T-helper 17 cell (primary cell): ENCODE measurements around the gene PHACTR1. TPM values are rescaled to one million over a fixed set of nuclear protein-coding genes. Genes with fewer than 3 reads are reported as not detected.

Source experiments
- ATAC-seq: fragments of 150-1000 bp; cut with Tn5 transposase; 2 replicates; pipeline ENCODE4 v1.10.0; 2021; ENCODE audit warnings: mild to moderate bottlenecking, moderate library complexity
- DNase-seq, 3 donors: peaks; one replicate each; pipeline versions ENCODE4 v3.0.0 to v3.0.0-alpha.2; 2020 to 2021
- H3K9me3 ChIP-seq: one replicate; pipeline ENCODE4 v1.7.0; 2013; ENCODE audit warnings: low read length, mild to moderate bottlenecking; ENCODE audit not compliant: control insufficient read depth, poor library complexity, severe bottlenecking
- H3K27ac Mint-ChIP-seq: one replicate; pipeline ENCODE4 v1.8.0; 2022; ENCODE audit warnings: mild to moderate bottlenecking, moderate library complexity, mixed read lengths
- H3K27me3 Mint-ChIP-seq: one replicate; pipeline ENCODE4 v1.8.0; 2022; ENCODE audit warnings: mixed read lengths
- H3K36me3 Mint-ChIP-seq: one replicate; pipeline ENCODE4 v1.8.0; 2022; ENCODE audit warnings: low read depth, mixed read lengths
- H3K4me1 Mint-ChIP-seq: one replicate; pipeline ENCODE4 v1.8.0; 2022; ENCODE audit warnings: mild to moderate bottlenecking, mixed read lengths
- H3K4me3 Mint-ChIP-seq: one replicate; pipeline ENCODE4 v1.8.0; 2022; ENCODE audit warnings: mild to moderate bottlenecking, moderate library complexity, mixed read lengths
- total RNA-seq, 4 donors: library from RNA in 2 of 4; stranded (reverse) in 2 of 4; gene quantifications; one replicate each; pipeline ENCODE4 v1.2.3 and lab custom pipeline; 2022 to 2026

PHACTR1 gene
- total RNA-seq, 2 donors from 2014 or later: 2.8 to 11.1 TPM

GRCh38 chr6:12968839-12969558 is 252.4 kb downstream of the PHACTR1 start:
- no peaks in the 10 kb centered on the region for H3K4me1 Mint-ChIP-seq
- H3K4me3 Mint-ChIP-seq: no peak overlapping the region
- H3K9me3 ChIP-seq: no peaks in the 10 kb centered on the region
- no peak for ATAC-seq
- H3K27me3 Mint-ChIP-seq: peaks cover 51% of the 10 kb centered on the region
- H3K27ac Mint-ChIP-seq: no peak overlapping the region
- H3K36me3 Mint-ChIP-seq: no peaks in the 10 kb centered on the region
- no peak for DNase-seq

- ATAC-seq (no peak), DNase-seq (no peak)
- no peaks in the 10 kb centered on the region for H3K9me3 ChIP-seq
- H3K27me3 Mint-ChIP-seq: peaks cover 48% of the 10 kb centered on the region
- no peak overlapping the region for H3K4me3 Mint-ChIP-seq
- H3K36me3 Mint-ChIP-seq: no peaks in the 10 kb centered on the region
- H3K4me1 Mint-ChIP-seq: no peaks in the 10 kb centered on the region
- no peak overlapping the region for H3K27ac Mint-ChIP-seq
Measured at GRCh38 chr6:12969966-12970365, 253.4 kb downstream of the PHACTR1 start.

- Mint-ChIP-seq H3K27ac (no peak overlapping the region), H3K27me3 (peaks cover 22% of the 10 kb centered on the region), H3K36me3 (no peaks in the 10 kb centered on the region), H3K4me3 (no peak overlapping the region), H3K4me1 (no peaks in the 10 kb centered on the region)
- DNase-seq: no peak
- no peak for ATAC-seq
- no peaks in the 10 kb centered on the region for H3K9me3 ChIP-seq
Measured at GRCh38 chr6:12973386-12973785, 256.8 kb downstream of the PHACTR1 start.

- no peak overlapping the region for H3K27ac Mint-ChIP-seq
- H3K4me1 Mint-ChIP-seq: no peaks in the 10 kb centered on the region
- peaks cover 12% of the 10 kb centered on the region for H3K27me3 Mint-ChIP-seq
- no peaks in the 10 kb centered on the region for H3K36me3 Mint-ChIP-seq
- no peak overlapping the region for H3K4me3 Mint-ChIP-seq
- H3K9me3 ChIP-seq: no peaks in the 10 kb centered on the region
- DNase-seq (no peak), ATAC-seq (no peak)
Measured at GRCh38 chr6:12974551-12974950, 258.0 kb downstream of the PHACTR1 start.

- no peaks in the 10 kb centered on the region for H3K4me1 Mint-ChIP-seq
- no peaks in the 10 kb centered on the region for H3K9me3 ChIP-seq
- no peak overlapping the region for H3K27ac Mint-ChIP-seq
- no peaks in the 10 kb centered on the region for H3K36me3 Mint-ChIP-seq
- DNase-seq (no peak), ATAC-seq (no peak)
- H3K4me3 Mint-ChIP-seq: no peak overlapping the region
- H3K27me3 Mint-ChIP-seq: peaks cover 5% of the 10 kb centered on the region
Measured at GRCh38 chr6:12976366-12976765, 259.8 kb downstream of the PHACTR1 start.

GRCh38 chr6:12977206-12977605 is 260.6 kb downstream of the PHACTR1 start:
- Mint-ChIP-seq H3K27ac (no peak overlapping the region), H3K27me3 (peaks cover 5% of the 10 kb centered on the region), H3K4me1 (no peaks in the 10 kb centered on the region), H3K36me3 (no peaks in the 10 kb centered on the region), H3K4me3 (no peak overlapping the region)
- ATAC-seq (no peak), DNase-seq (no peak)
- no peaks in the 10 kb centered on the region for H3K9me3 ChIP-seq

GRCh38 chr6:12977806-12978205 is 261.2 kb downstream of the PHACTR1 start:
- no peaks in the 10 kb centered on the region for H3K9me3 ChIP-seq
- H3K4me3 Mint-ChIP-seq: no peak overlapping the region
- H3K27ac Mint-ChIP-seq: no peak overlapping the region
- H3K27me3 Mint-ChIP-seq: peaks cover 5% of the 10 kb centered on the region
- no peak for ATAC-seq
- no peaks in the 10 kb centered on the region for H3K4me1 Mint-ChIP-seq
- DNase-seq: no peak
- H3K36me3 Mint-ChIP-seq: no peaks in the 10 kb centered on the region

GRCh38 chr6:12980741-12981140 is 264.2 kb downstream of the PHACTR1 start:
- Mint-ChIP-seq H3K4me1 (no peaks in the 10 kb centered on the region), H3K4me3 (no peak overlapping the region), H3K36me3 (no peaks in the 10 kb centered on the region), H3K27ac (no peak overlapping the region), H3K27me3 (no peaks in the 10 kb centered on the region)
- H3K9me3 ChIP-seq: no peaks in the 10 kb centered on the region
- no peak for ATAC-seq
- DNase-seq: no peak

GRCh38 chr6:12984776-12985175 is 268.2 kb downstream of the PHACTR1 start:
- Mint-ChIP-seq H3K27ac (no peak overlapping the region), H3K4me1 (no peaks in the 10 kb centered on the region), H3K27me3 (peaks cover 6% of the 10 kb centered on the region), H3K36me3 (no peaks in the 10 kb centered on the region), H3K4me3 (no peak overlapping the region)
- no peak for DNase-seq
- no peaks in the 10 kb centered on the region for H3K9me3 ChIP-seq
- ATAC-seq: no peak

GRCh38 chr6:12987783-12988182 is 271.2 kb downstream of the PHACTR1 start:
- Mint-ChIP-seq H3K4me1 (no peaks in the 10 kb centered on the region), H3K4me3 (no peak overlapping the region), H3K27ac (no peak overlapping the region), H3K27me3 (peaks cover 26% of the 10 kb centered on the region), H3K36me3 (no peaks in the 10 kb centered on the region)
- DNase-seq (no peak), ATAC-seq (no peak)
- H3K9me3 ChIP-seq: no peaks in the 10 kb centered on the region

- Mint-ChIP-seq H3K27me3 (peaks cover 26% of the 10 kb centered on the region), H3K36me3 (peaks cover 2% of the 10 kb centered on the region), H3K4me3 (no peak overlapping the region), H3K27ac (no peak overlapping the region), H3K4me1 (no peaks in the 10 kb centered on the region)
- no peak for ATAC-seq
- no peaks in the 10 kb centered on the region for H3K9me3 ChIP-seq
- no peak for DNase-seq
Measured at GRCh38 chr6:12990162-12990561, 273.6 kb downstream of the PHACTR1 start.

- Mint-ChIP-seq H3K27ac (no peak overlapping the region), H3K4me3 (no peak overlapping the region), H3K27me3 (peaks cover 26% of the 10 kb centered on the region), H3K4me1 (no peaks in the 10 kb centered on the region), H3K36me3 (peaks cover 2% of the 10 kb centered on the region)
- H3K9me3 ChIP-seq: no peaks in the 10 kb centered on the region
- no peak for DNase-seq
- no peak for ATAC-seq
Measured at GRCh38 chr6:12991435-12991834, 274.9 kb downstream of the PHACTR1 start.

- no peaks in the 10 kb centered on the region for H3K4me1 Mint-ChIP-seq
- peaks cover 2% of the 10 kb centered on the region for H3K36me3 Mint-ChIP-seq
- peaks cover 26% of the 10 kb centered on the region for H3K27me3 Mint-ChIP-seq
- no peaks in the 10 kb centered on the region for H3K9me3 ChIP-seq
- DNase-seq (no peak), ATAC-seq (no peak)
- no peak overlapping the region for H3K4me3 Mint-ChIP-seq
- no peak overlapping the region for H3K27ac Mint-ChIP-seq
Measured at GRCh38 chr6:12992770-12993169, 276.2 kb downstream of the PHACTR1 start.

GRCh38 chr6:12993283-12993898 is 276.8 kb downstream of the PHACTR1 start:
- Mint-ChIP-seq H3K4me3 (no peak overlapping the region), H3K27ac (no peak overlapping the region), H3K4me1 (no peaks in the 10 kb centered on the region), H3K36me3 (peaks cover 2% of the 10 kb centered on the region), H3K27me3 (peaks cover 26% of the 10 kb centered on the region)
- ATAC-seq: no peak
- no peak for DNase-seq
- H3K9me3 ChIP-seq: no peaks in the 10 kb centered on the region
